PC-3 (cell line): ENCODE results near the gene PLD1. TPM values are rescaled to one million over a fixed set of nuclear protein-coding genes. Genes with fewer than 3 reads are reported as not detected.

Source experiments
- ATAC-seq: fragments of 200-7000 bp; cut with Tn5 transposase; 2 replicates; pipeline ENCODE4 v1.9.1; 2020; ENCODE audit warnings: mild to moderate bottlenecking, moderate library complexity
- BruUV-seq: library from RNA; stranded (reverse); fragments of 400-500 nt; replicated peaks from 2 replicates; lab custom pipeline; 2021; lab: Mats Ljungman, UMichigan
- CTCF ChIA-PET: fragments of 300-600 bp; sonication (Branson Sonifier 250); formaldehyde crosslinking; loops from one replicate; lab custom pipeline; 2022; ENCODE audit warnings: antibody characterized with exemption; lab: Charles Lee
- POLR2A ChIA-PET: fragments of 300-600 bp; sonication (Branson Sonifier 250); formaldehyde crosslinking; loops from one replicate; lab custom pipeline; 2022; ENCODE audit warnings: antibody characterized with exemption; ENCODE audit not compliant: unreplicated experiment; lab: Charles Lee
- DNase-seq: peaks from one replicate; pipeline ENCODE4 v3.0.0-alpha.2; 2015
- H2AFZ ChIP-seq: fragments of 300-600 bp; sonication (generic); 2 replicates; pipeline ENCODE4 v1.6.0; 2016; ENCODE audit warnings: antibody characterized with exemption, low read length
- H3F3A ChIP-seq: fragments of 300-600 bp; sonication (generic); one replicate; pipeline ENCODE4 v1.6.0; 2017; ENCODE audit warnings: antibody characterized with exemption, low read length, control low read depth, mild to moderate bottlenecking; ENCODE audit not compliant: unreplicated experiment
- H3K27ac ChIP-seq: fragments of 300-600 bp; sonication (generic); 2 replicates; pipeline ENCODE4 v1.5.1; 2016; ENCODE audit warnings: mild to moderate bottlenecking, low read length
- H3K27me3 ChIP-seq: fragments of 300-600 bp; sonication (generic); 2 replicates; pipeline ENCODE4 v1.6.1; 2016; ENCODE audit warnings: low read length, mixed read lengths
- H3K36me3 ChIP-seq: fragments of 300-600 bp; sonication (generic); 2 replicates; pipeline ENCODE4 v1.6.1; 2016; ENCODE audit warnings: low read depth, mixed run types, low read length, mixed read lengths
- H3K4me1 ChIP-seq: fragments of 300-600 bp; sonication (generic); 2 replicates; pipeline ENCODE4 v1.5.1; 2016; ENCODE audit warnings: low read length; ENCODE audit not compliant: insufficient read depth
- H3K4me2 ChIP-seq: fragments of 300-600 bp; sonication (generic); 2 replicates; pipeline ENCODE4 v1.6.0; 2016; ENCODE audit warnings: low read length
- H3K4me3 ChIP-seq: fragments of 300-600 bp; sonication (generic); 2 replicates; pipeline ENCODE4 v1.5.1; 2016; ENCODE audit warnings: mild to moderate bottlenecking, low read length, mixed read lengths
- H3K79me2 ChIP-seq: fragments of 300-600 bp; sonication (generic); 2 replicates; pipeline ENCODE4 v1.6.1; 2017; ENCODE audit warnings: low read length, mixed read lengths
- H3K9ac ChIP-seq: fragments of 300-600 bp; sonication (generic); 2 replicates; pipeline ENCODE4 v1.6.0; 2016; ENCODE audit warnings: mild to moderate bottlenecking, low read length
- H3K9me2 ChIP-seq: fragments of 300-600 bp; sonication (generic); replicated peaks from 2 replicates; pipeline ENCODE4 v1.6.1; 2016; ENCODE audit warnings: mixed run types, low read length, mixed read lengths
- H3K9me3 ChIP-seq: fragments of 300-600 bp; sonication (generic); 2 replicates; pipeline ENCODE4 v1.6.1; 2016; ENCODE audit warnings: low read length, mixed read lengths
- H4K20me1 ChIP-seq: fragments of 300-600 bp; sonication (generic); 2 replicates; pipeline ENCODE4 v1.6.1; 2016; ENCODE audit warnings: low read length, mixed read lengths
- CTCF ChIP-seq: fragments of 300-600 bp; sonication (generic); conservative IDR thresholded peaks from 2 replicates; pipeline ENCODE4 v1.5.1; 2017; ENCODE audit warnings: antibody characterized with exemption, low read depth, mild to moderate bottlenecking, low read length
- EZH2 ChIP-seq: fragments of 300-600 bp; sonication (generic); IDR thresholded peaks from one replicate; pipeline ENCODE4 v1.6.1; 2017; ENCODE audit warnings: antibody characterized with exemption, mild to moderate bottlenecking, low read length; ENCODE audit not compliant: unreplicated experiment
- EZH2phosphoT487 ChIP-seq: fragments of 300-600 bp; sonication (generic); IDR thresholded peaks from 2 replicates; pipeline ENCODE4 v1.6.1; 2018; ENCODE audit warnings: mild to moderate bottlenecking, antibody characterized with exemption, low read length, borderline replicate concordance
- intact Hi-C: fragments of 100-400 bp; cut with micrococcal nuclease; formaldehyde crosslinking; loops from 2 replicates; pipeline ENCODE4 v1.9.0; 2023
- total RNA-seq: library from RNA; depleted of rRNA; stranded (reverse); fragments of >200 nt; gene quantifications from 2 replicates; pipeline ENCODE4 v1.2.3, GENCODE V29; 2014

The PLD1 gene
- total RNA-seq, 1 experiment from 2014 or later, result 7.3 TPM

DNA sequence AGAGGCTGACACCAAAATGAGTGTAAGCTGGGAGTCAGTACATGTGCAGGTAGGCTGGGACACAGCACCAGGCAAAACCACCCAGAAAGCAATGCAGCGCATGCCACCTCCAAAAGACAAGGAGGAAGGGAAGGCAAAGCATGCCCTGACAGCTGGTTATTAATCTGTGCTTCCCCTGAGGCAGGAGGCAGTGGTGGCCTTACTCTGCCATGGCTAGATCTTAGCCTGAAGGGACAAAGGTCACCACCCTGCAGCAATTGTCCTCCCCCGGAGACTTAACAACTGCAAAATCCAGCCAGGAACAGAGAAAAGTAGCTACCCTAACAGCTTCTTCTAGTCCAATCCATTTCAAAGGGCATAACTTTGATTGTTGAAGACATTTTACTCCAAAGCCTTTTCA lies 73.7 kb downstream of the PLD1 start:
- Histone ChIP-seq H3K36me3 (no peaks in the 10 kb centered on the region), H3K27ac (no peak overlapping the region), H3K4me2 (no peak overlapping the region), H3K9ac (no peak overlapping the region), H3F3A (no peaks in the 10 kb centered on the region), H3K4me1 (no peaks in the 10 kb centered on the region), H3K27me3 (no peaks in the 10 kb centered on the region), H3K9me2 (no peaks in the 10 kb centered on the region), H3K79me2 (no peaks in the 10 kb centered on the region), H3K4me3 (no peak overlapping the region), H2AFZ (no peak overlapping the region), H3K9me3 (no peaks in the 10 kb centered on the region), H4K20me1 (no peaks in the 10 kb centered on the region)
- CTCF ChIA-PET, result interaction anchor here (0.6 kb wide), 1 partner anchor 19 kb away, joined by 3 read pairs; no protein-coding TSS in a partner anchor
- ATAC-seq, result no peak
- BruUV-seq, result no TSS peak
- intact Hi-C loops, result no loop called here
- TF ChIP-seq EZH2 (no peak), CTCF (no peak), EZH2phosphoT487 (no peak)
- POLR2A ChIA-PET, result no interaction called here
- DNase-seq, result no peak

GRCh38 chr3:171733561-171733960 lies 76.7 kb downstream of the PLD1 start:
- ATAC-seq (no peak), DNase-seq (no peak)
- Histone ChIP-seq H3K9me3 (no peaks in the 10 kb centered on the region), H3K27me3 (no peaks in the 10 kb centered on the region), H3K4me1 (no peaks in the 10 kb centered on the region), H3F3A (no peaks in the 10 kb centered on the region), H3K9me2 (no peaks in the 10 kb centered on the region), H3K36me3 (no peaks in the 10 kb centered on the region), H2AFZ (no peak overlapping the region), H3K4me3 (no peak overlapping the region), H3K79me2 (no peaks in the 10 kb centered on the region), H3K4me2 (no peak overlapping the region), H3K9ac (no peak overlapping the region), H4K20me1 (no peaks in the 10 kb centered on the region), H3K27ac (no peak overlapping the region)
- ChIA-PET CTCF (no interaction called here), POLR2A (interaction anchor here (0.5 kb wide), 1 partner anchor 743 kb away, joined by 6 read pairs; no protein-coding TSS in a partner anchor)
- TF ChIP-seq EZH2phosphoT487 (no peak), CTCF (no peak), EZH2 (no peak)
- no TSS peak for BruUV-seq
- intact Hi-C loops, result no loop called here

DNA sequence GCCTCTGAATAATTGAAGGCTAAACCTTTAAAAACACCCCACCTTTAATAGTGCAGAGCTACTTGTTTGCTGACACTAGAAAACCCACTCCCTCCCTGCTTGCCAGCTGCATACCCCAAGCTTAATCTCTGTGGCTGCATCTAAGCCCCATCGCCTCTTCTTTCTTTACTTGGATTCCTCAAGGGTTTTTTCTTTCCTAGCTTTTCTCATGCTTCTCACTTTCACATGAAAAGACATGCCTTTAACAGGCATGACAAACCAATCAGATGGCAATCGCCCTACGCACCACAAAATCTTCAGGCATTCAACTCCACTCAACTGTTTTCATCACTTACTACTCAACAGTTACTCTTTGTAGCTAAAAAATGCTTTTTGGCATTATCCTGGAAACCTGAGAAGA lies 77.5 kb downstream of the PLD1 start:
- H3K9ac ChIP-seq, result no peak overlapping the region
- H3K4me2 ChIP-seq, result no peak overlapping the region
- TF ChIP-seq EZH2, result no peak
- no peak for TF ChIP-seq EZH2phosphoT487
- TF ChIP-seq CTCF, result no peak
- DNase-seq (no peak), ATAC-seq (no peak)
- H4K20me1 ChIP-seq, result no peaks in the 10 kb centered on the region
- H3K9me3 ChIP-seq, result no peaks in the 10 kb centered on the region
- no peaks in the 10 kb centered on the region for H3K4me1 ChIP-seq
- H3K36me3 ChIP-seq, result no peaks in the 10 kb centered on the region
- no peak overlapping the region for H3K27ac ChIP-seq
- CTCF ChIA-PET, result interaction anchor here (0.7 kb wide), 1 partner anchor 25 kb away, joined by 3 read pairs; no protein-coding TSS in a partner anchor
- no peaks in the 10 kb centered on the region for H3K9me2 ChIP-seq
- no peaks in the 10 kb centered on the region for H3K27me3 ChIP-seq
- POLR2A ChIA-PET, result interaction anchor here (0.6 kb wide), 1 partner anchor 609 kb away, joined by 3 read pairs; no protein-coding TSS in a partner anchor
- intact Hi-C loops, result no loop called here
- no peak overlapping the region for H3K4me3 ChIP-seq
- no peaks in the 10 kb centered on the region for H3F3A ChIP-seq
- no TSS peak for BruUV-seq
- no peaks in the 10 kb centered on the region for H3K79me2 ChIP-seq
- H2AFZ ChIP-seq, result no peak overlapping the region
